Sciatic nerve (tissue), 2 donors: ENCODE results near the gene GLT8D2. TPM values are rescaled to one million over a fixed set of nuclear protein-coding genes. Genes with fewer than 3 reads are reported as not detected.

Experiments
- ATAC-seq: fragments of 200-7000 bp; cut with Tn5 transposase; one replicate; pipeline ENCODE4 v1.9.1; 2020; ENCODE audit warnings: mild to moderate bottlenecking, moderate library complexity
- DNase-seq: peaks from one replicate; pipeline ENCODE4 v3.0.0-alpha.2; 2020; ENCODE audit warnings: low spot score
- intact Hi-C: fragments of 100-400 bp; cut with DNase I; formaldehyde crosslinking; loops from one replicate; pipeline ENCODE4 v1.14.2; 2022
- total RNA-seq: library from RNA; stranded (reverse); fragmentation: NEBNext Ultra II Directional; extraction: Animal tissue kit (Norgen Biotek cat#: 25700); gene quantifications from one replicate; pipeline ENCODE4 v1.2.1, GENCODE V29; 2021
- donor health status: DM: no; HTN: no; CAD: no.
- donor health status: DM: no; HTN: no; CAD: no.

The GLT8D2 gene
- total RNA-seq: 44.8 TPM

GRCh38 chr12:104049903-104050356, at the start of gene GLT8D2:
Gene GLT8D2, minus strand, starts transcription at chr12:104050187. Its CDS starts 30,539 bp downstream, at chr12:104019648.
- intact Hi-C loops: no loop called here
- DNase-seq (peak; percentile 83), ATAC-seq (peak; percentile 95)

GRCh38 chr12:104097954-104098353, 48.0 kb upstream of the GLT8D2 start:
- intact Hi-C loops: no loop called here
- ATAC-seq (no peak), DNase-seq (no peak)

GRCh38 chr12:104095289-104095688, 45.3 kb upstream of the GLT8D2 start:
- DNase-seq: no peak
- no peak for ATAC-seq
- intact Hi-C loops: no loop called here

- ATAC-seq (no peak), DNase-seq (no peak)
- intact Hi-C loops: no loop called here
Measured at GRCh38 chr12:104094284-104094683, 44.3 kb upstream of the GLT8D2 start.

- intact Hi-C loops: no loop called here
- no peak for DNase-seq
- no peak for ATAC-seq
Measured at GRCh38 chr12:104091136-104091535, 41.1 kb upstream of the GLT8D2 start.

- ATAC-seq: no peak
- intact Hi-C loops: no loop called here
- no peak for DNase-seq
Measured at GRCh38 chr12:104090685-104091084, 40.7 kb upstream of the GLT8D2 start.

- no peak for ATAC-seq
- no peak for DNase-seq
- intact Hi-C loops: no loop called here
Measured at GRCh38 chr12:104083769-104084475, 33.9 kb upstream of the GLT8D2 start.

- no peak for ATAC-seq
- intact Hi-C loops: no loop called here
- DNase-seq: no peak
Measured at GRCh38 chr12:104080764-104081163, 30.8 kb upstream of the GLT8D2 start.

GRCh38 chr12:104079024-104079423, 29.0 kb upstream of the GLT8D2 start:
- intact Hi-C loops: no loop called here
- no peak for ATAC-seq
- DNase-seq: no peak

- ATAC-seq: no peak
- intact Hi-C loops: no loop called here
- no peak for DNase-seq
Measured at GRCh38 chr12:104073699-104074098, 23.7 kb upstream of the GLT8D2 start.

GRCh38 chr12:104072099-104072498, 22.1 kb upstream of the GLT8D2 start:
- DNase-seq: no peak
- ATAC-seq: no peak
- intact Hi-C loops: no loop called here

- intact Hi-C loops: no loop called here
- ATAC-seq (no peak), DNase-seq (no peak)
Measured at GRCh38 chr12:104064842-104065427, 14.9 kb upstream of the GLT8D2 start.

- DNase-seq: peak; percentile 95
- intact Hi-C loops: no loop called here
Measured at GRCh38 chr12:104064031-104064841, 14.2 kb upstream of the GLT8D2 start, which contains the start of gene HCFC2. Gene HCFC2, plus strand, starts transcription at chr12:104064531. Its CDS starts 30 bp downstream, at chr12:104064561.

GRCh38 chr12:104063712-104064030, 13.7 kb upstream of the GLT8D2 start:
- intact Hi-C loops: no loop called here
- peak; percentile 45 for ATAC-seq
- no peak for DNase-seq

More at GRCh38 chr12:104064031-104064841, 14.2 kb upstream of the GLT8D2 start, which contains the start of gene HCFC2:
- ATAC-seq: peak; percentile 99

GRCh38 chr12:104060791-104061190, 10.8 kb upstream of the GLT8D2 start:
- ATAC-seq: no peak
- no peak for DNase-seq
- intact Hi-C loops: no loop called here

- DNase-seq (no peak), ATAC-seq (no peak)
- intact Hi-C loops: no loop called here
Measured at GRCh38 chr12:104059963-104060362, 10.0 kb upstream of the GLT8D2 start.

- no peak for DNase-seq
- intact Hi-C loops: no loop called here
- ATAC-seq: no peak
Measured at GRCh38 chr12:104058802-104059201, 8.8 kb upstream of the GLT8D2 start.

GRCh38 chr12:104057771-104058197, 7.8 kb upstream of the GLT8D2 start:
- ATAC-seq: no peak
- intact Hi-C loops: no loop called here
- no peak for DNase-seq

GRCh38 chr12:104056419-104056972, 6.5 kb upstream of the GLT8D2 start:
- intact Hi-C loops: no loop called here
- ATAC-seq (peak; percentile 35), DNase-seq (no peak)
